Measurements from ENCODE around the gene TECR. TPM values are rescaled to one million over a fixed set of nuclear protein-coding genes. Genes with fewer than 3 reads are reported as not detected.

Gene TECR
- total RNA-seq, 2 experiments from 2014 or later: 217 to 232 TPM

- H3K36me3 Mint-ChIP-seq (ENCODE audit: low read depth): peaks cover 26% of the 10 kb centered on the region
- POLR2A ChIA-PET: interaction anchor here (0.7 to 6.0 kb wide), 13 partner anchors 9 to 440 kb away, joined by 3 to 70 read pairs (median 6); partner anchors contain the start of genes ADGRE5, DNAJB1, PKN1 and ZNF333
- peaks cover 38% of the 10 kb centered on the region for H3K4me1 Mint-ChIP-seq (ENCODE audit: low read depth)
- Histone ChIP-seq H3K36me3 (ENCODE audit: insufficient read depth, low read length) (peaks cover 8% of the 10 kb centered on the region), H3K27me3 (ENCODE audit: control insufficient read depth in 1 of 2, insufficient read depth in 2 of 2, low read length in 2 of 2) (no peaks in the 10 kb centered on the region), H3K4me1 (ENCODE audit: insufficient read depth, low read length) (peaks cover 30% of the 10 kb centered on the region), H3K4me3 (ENCODE audit: low read length) (peak within 1 kb of the TSS; percentile 76), H3K27ac (ENCODE audit: low read depth in 1 of 2, low read length in 2 of 2) (peak within 1 kb of the TSS; percentile 56 to 70), H3K9me3 (ENCODE audit: control insufficient read depth in 1 of 2, insufficient read depth in 1 of 2, low read length in 2 of 2) (no peaks in the 10 kb centered on the region)
- H3K27ac Mint-ChIP-seq: peak within 1 kb of the TSS; percentile 70
- H3K9me3 Mint-ChIP-seq: no peaks in the 10 kb centered on the region
- peak within 1 kb of the TSS; percentile 91 for H3K4me3 Mint-ChIP-seq
- DNase-seq (peak; percentile 61 to 91 (median 78)), ATAC-seq (ENCODE audit: poor library complexity) (peak; percentile 87)
- TF ChIP-seq, protein P1, sequence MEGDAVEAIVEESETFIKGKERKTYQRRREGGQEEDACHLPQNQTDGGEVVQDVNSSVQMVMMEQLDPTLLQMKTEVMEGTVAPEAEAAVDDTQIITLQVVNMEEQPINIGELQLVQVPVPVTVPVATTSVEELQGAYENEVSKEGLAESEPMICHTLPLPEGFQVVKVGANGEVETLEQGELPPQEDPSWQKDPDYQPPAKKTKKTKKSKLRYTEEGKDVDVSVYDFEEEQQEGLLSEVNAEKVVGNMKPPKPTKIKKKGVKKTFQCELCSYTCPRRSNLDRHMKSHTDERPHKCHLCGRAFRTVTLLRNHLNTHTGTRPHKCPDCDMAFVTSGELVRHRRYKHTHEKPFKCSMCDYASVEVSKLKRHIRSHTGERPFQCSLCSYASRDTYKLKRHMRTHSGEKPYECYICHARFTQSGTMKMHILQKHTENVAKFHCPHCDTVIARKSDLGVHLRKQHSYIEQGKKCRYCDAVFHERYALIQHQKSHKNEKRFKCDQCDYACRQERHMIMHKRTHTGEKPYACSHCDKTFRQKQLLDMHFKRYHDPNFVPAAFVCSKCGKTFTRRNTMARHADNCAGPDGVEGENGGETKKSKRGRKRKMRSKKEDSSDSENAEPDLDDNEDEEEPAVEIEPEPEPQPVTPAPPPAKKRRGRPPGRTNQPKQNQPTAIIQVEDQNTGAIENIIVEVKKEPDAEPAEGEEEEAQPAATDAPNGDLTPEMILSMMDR (IDR thresholded peaks at IDR 0.05): no peak
- H3K27me3 Mint-ChIP-seq: no peaks in the 10 kb centered on the region
- intact Hi-C loops (cut with DNase I, micrococcal nuclease): loop anchor here in 1 of 2 experiments (10.0 kb wide), 1 partner anchor 189 kb away; no protein-coding TSS in a partner anchor
- CTCF ChIA-PET: interaction anchor here (0.6 to 2.3 kb wide), 8 partner anchors 8 to 428 kb away, joined by 3 to 6 read pairs (median 5); partner anchors contain the start of gene DNAJB1
These were observed 33.2 kb upstream of the TECR start, which contains the start of gene GIPC1 for GRCh38 chr19:14496029-14496833. Gene GIPC1, minus strand, starts transcription at chr19:14496127. Its CDS starts 13,151 bp downstream, at chr19:14482976.

DNA sequence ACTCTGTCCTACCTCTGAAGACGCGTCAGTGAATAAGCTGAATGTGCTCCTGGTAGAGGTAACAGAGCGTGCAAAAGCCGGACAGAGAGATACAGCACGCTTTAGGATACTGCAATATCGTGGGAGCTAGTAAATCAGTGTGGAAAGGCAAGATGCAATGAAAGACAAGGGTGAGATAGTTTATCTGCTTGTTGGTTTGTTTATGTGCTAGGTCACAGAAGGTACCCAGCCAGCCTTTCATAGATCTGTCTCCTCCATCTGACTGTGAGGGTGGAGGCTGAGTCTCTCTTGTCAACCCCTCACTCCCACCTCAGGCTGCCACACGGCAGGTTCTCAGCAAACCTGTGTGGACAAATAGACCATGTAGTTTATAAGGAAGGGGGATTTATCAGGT lies 32.6 kb upstream of the TECR start:
- intact Hi-C loops (cut with DNase I, micrococcal nuclease): loop anchor here in 1 of 2 experiments (10.0 kb wide), 1 partner anchor 188 kb away; no protein-coding TSS in a partner anchor
- no peak overlapping the region for H3K4me3 ChIP-seq (ENCODE audit: low read length)
- TF ChIP-seq, protein P1 (IDR thresholded peaks at IDR 0.05): no peak

GRCh38 chr19:14497228-14497921 lies 32.0 kb upstream of the TECR start:
- TF ChIP-seq, protein P1 (IDR thresholded peaks at IDR 0.05): no peak
- peaks cover 30% of the 10 kb centered on the region for H3K4me1 ChIP-seq (ENCODE audit: insufficient read depth, low read length)
- Mint-ChIP-seq H3K27ac (peak overlapping the region; percentile 70), H3K4me1 (ENCODE audit: low read depth) (peaks cover 40% of the 10 kb centered on the region), H3K27me3 (no peaks in the 10 kb centered on the region), H3K4me3 (peak overlapping the region; percentile 86), H3K9me3 (no peaks in the 10 kb centered on the region), H3K36me3 (ENCODE audit: low read depth) (peaks cover 14% of the 10 kb centered on the region)
- DNase-seq: no peak
- POLR2A ChIA-PET: interaction anchor here (1.1 to 6.0 kb wide), 4 partner anchors 8 to 545 kb away, joined by 3 to 70 read pairs (median 28); partner anchors contain the start of genes DCAF15 and DNAJB1
- CTCF ChIA-PET: interaction anchor here (0.8 to 2.3 kb wide), 3 partner anchors 11 to 54 kb away, joined by 3 to 6 read pairs (median 3); no protein-coding TSS in a partner anchor
- intact Hi-C loops (cut with DNase I, micrococcal nuclease): loop anchor here in 1 of 2 experiments (10.0 kb wide), 1 partner anchor 187 kb away; no protein-coding TSS in a partner anchor
- H3K27me3 ChIP-seq (ENCODE audit: control insufficient read depth in 1 of 2, insufficient read depth in 2 of 2, low read length in 2 of 2): no peaks in the 10 kb centered on the region
- H3K9me3 ChIP-seq (ENCODE audit: control insufficient read depth in 1 of 2, insufficient read depth in 1 of 2, low read length in 2 of 2): no peaks in the 10 kb centered on the region
- no peak for ATAC-seq (ENCODE audit: poor library complexity)
- peaks cover 4% of the 10 kb centered on the region for H3K36me3 ChIP-seq (ENCODE audit: insufficient read depth, low read length)
- H3K27ac ChIP-seq (ENCODE audit: low read depth in 1 of 2, low read length in 2 of 2): no peak overlapping the region
- no peak overlapping the region for H3K4me3 ChIP-seq (ENCODE audit: low read length)

More for the DNA sequence above, 32.6 kb upstream of the TECR start:
- DNase-seq: peak in 1 of 14 experiments; percentile 28
- CTCF ChIA-PET: interaction anchor here (0.6 to 2.3 kb wide), 6 partner anchors 8 to 429 kb away, joined by 3 to 6 read pairs (median 4); partner anchors contain the start of gene DNAJB1
- Mint-ChIP-seq H3K27me3 (no peaks in the 10 kb centered on the region), H3K27ac (peak overlapping the region; percentile 70), H3K36me3 (ENCODE audit: low read depth) (peaks cover 20% of the 10 kb centered on the region), H3K4me1 (ENCODE audit: low read depth) (peaks cover 38% of the 10 kb centered on the region), H3K9me3 (no peaks in the 10 kb centered on the region), H3K4me3 (peak overlapping the region; percentile 86)
- Histone ChIP-seq H3K27ac (ENCODE audit: low read depth in 1 of 2, low read length in 2 of 2) (no peak overlapping the region), H3K9me3 (ENCODE audit: control insufficient read depth in 1 of 2, insufficient read depth in 1 of 2, low read length in 2 of 2) (no peaks in the 10 kb centered on the region), H3K27me3 (ENCODE audit: control insufficient read depth in 1 of 2, insufficient read depth in 2 of 2, low read length in 2 of 2) (no peaks in the 10 kb centered on the region), H3K4me1 (ENCODE audit: insufficient read depth, low read length) (peaks cover 30% of the 10 kb centered on the region), H3K36me3 (ENCODE audit: insufficient read depth, low read length) (peaks cover 4% of the 10 kb centered on the region)
- POLR2A ChIA-PET: interaction anchor here (0.7 to 6.0 kb wide), 12 partner anchors 9 to 544 kb away, joined by 3 to 70 read pairs (median 6); partner anchors contain the start of genes ADGRE5, DCAF15, DNAJB1 and PKN1
- ATAC-seq (ENCODE audit: poor library complexity): no peak

Measured in CD4-positive, alpha-beta T cell (primary cell).